ENCODE results near the gene PABPC1L.

DNA sequence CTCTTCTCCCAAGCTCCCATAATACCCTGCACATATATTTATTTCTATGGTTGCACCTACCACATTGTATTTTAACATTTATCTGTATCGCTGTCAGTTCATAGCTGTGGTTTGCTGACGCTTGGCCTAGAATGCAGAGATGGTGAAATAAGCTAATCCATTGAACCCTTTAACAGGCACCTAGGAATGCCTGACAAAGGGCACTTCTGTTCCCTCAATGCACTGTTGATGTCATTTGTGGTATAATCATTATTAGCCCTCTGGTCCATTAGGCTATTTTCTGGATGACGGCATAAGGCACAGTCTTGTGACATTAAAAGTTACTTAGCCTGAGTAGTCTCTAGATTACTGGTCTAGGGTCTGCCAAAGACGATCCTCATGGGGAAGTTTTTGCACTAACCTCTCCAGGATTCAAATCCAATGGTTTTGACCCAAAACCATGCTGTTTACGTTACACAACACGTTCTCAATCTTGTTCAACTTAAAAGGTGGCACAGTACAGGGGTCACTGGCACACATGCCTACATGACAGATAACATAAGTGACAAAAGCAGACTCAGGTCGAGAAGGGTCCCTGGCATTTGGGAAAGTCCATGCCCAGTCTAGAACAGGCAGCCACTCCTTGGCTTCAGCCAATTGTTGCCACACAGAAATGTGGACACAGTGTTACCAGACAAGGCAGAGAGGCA, 26.5 kb upstream of the PABPC1L start:
- TF ChIP-seq ZNF274 (IDR thresholded peaks at IDR 0.05; ENCODE audit: low read depth, low read length) (no peak), YY1 (IDR thresholded peaks at IDR 0.05; ENCODE audit: insufficient read depth, insufficient read length) (no peak), SUZ12 (IDR thresholded peaks at IDR 0.05; ENCODE audit: extremely low read depth, insufficient read depth, insufficient read length) (no peak)
